Nephron progenitor cell (in vitro differentiated cells): ENCODE measurements around the gene ABCB11.

Source experiments
- DNase-seq: peaks from one replicate; pipeline ENCODE4 v3.0.0; 2021
- H3K27ac Mint-ChIP-seq: 2 replicates; pipeline ENCODE4 v1.8.0; 2021; ENCODE audit warnings: mild to moderate bottlenecking, moderate library complexity, mixed read lengths
- H3K27me3 Mint-ChIP-seq: 2 replicates; pipeline ENCODE4 v1.8.0; 2021; ENCODE audit warnings: mild to moderate bottlenecking, low read depth, mixed read lengths; ENCODE audit not compliant: poor library complexity
- H3K36me3 Mint-ChIP-seq: 2 replicates; pipeline ENCODE4 v1.8.0; 2021; ENCODE audit warnings: low read depth, mixed read lengths
- H3K4me1 Mint-ChIP-seq: 2 replicates; pipeline ENCODE4 v1.8.0; 2021; ENCODE audit warnings: mixed read lengths
- H3K4me3 Mint-ChIP-seq: 2 replicates; pipeline ENCODE4 v1.8.0; 2021; ENCODE audit warnings: mild to moderate bottlenecking, moderate library complexity, mixed read lengths
- H3K9me3 Mint-ChIP-seq: 2 replicates; pipeline ENCODE4 v1.8.0; 2021; ENCODE audit warnings: mild to moderate bottlenecking, moderate library complexity, mixed read lengths
- CTCF ChIP-seq: fragments of 200-600 bp; sonication (generic); IDR thresholded peaks from 2 replicates; pipeline ENCODE4 v1.5.0; 2021; ENCODE audit warnings: antibody characterized with exemption

The ABCB11 gene

GRCh38 chr2:168961450-168962229 is 69.5 kb downstream of the ABCB11 start:
- Mint-ChIP-seq H3K9me3 (no peaks in the 10 kb centered on the region), H3K4me1 (no peaks in the 10 kb centered on the region), H3K27ac (no peak overlapping the region), H3K36me3 (no peaks in the 10 kb centered on the region), H3K27me3 (no peaks in the 10 kb centered on the region), H3K4me3 (no peak overlapping the region)
- TF ChIP-seq CTCF, result peak; percentile 79
- DNase-seq, result peak; percentile 43

- no peak for DNase-seq
- H3K36me3 Mint-ChIP-seq, result peaks cover 28% of the 10 kb centered on the region
- H3K27me3 Mint-ChIP-seq, result no peaks in the 10 kb centered on the region
- no peak for TF ChIP-seq CTCF
- H3K27ac Mint-ChIP-seq, result no peak overlapping the region
- H3K4me3 Mint-ChIP-seq, result no peak overlapping the region
- H3K9me3 Mint-ChIP-seq, result peaks cover 41% of the 10 kb centered on the region
- H3K4me1 Mint-ChIP-seq, result no peaks in the 10 kb centered on the region
Observed at GRCh38 chr2:168956392-168956791, 74.7 kb downstream of the ABCB11 start.

GRCh38 chr2:168955321-168955720 is 75.8 kb downstream of the ABCB11 start:
- Mint-ChIP-seq H3K36me3 (peaks cover 28% of the 10 kb centered on the region), H3K27me3 (no peaks in the 10 kb centered on the region), H3K4me1 (no peaks in the 10 kb centered on the region), H3K9me3 (peaks cover 41% of the 10 kb centered on the region), H3K27ac (no peak overlapping the region), H3K4me3 (no peak overlapping the region)
- no peak for TF ChIP-seq CTCF
- DNase-seq, result no peak

GRCh38 chr2:168954256-168954655 is 76.9 kb downstream of the ABCB11 start:
- Mint-ChIP-seq H3K4me3 (no peak overlapping the region), H3K36me3 (peaks cover 28% of the 10 kb centered on the region), H3K27me3 (no peaks in the 10 kb centered on the region), H3K9me3 (peaks cover 48% of the 10 kb centered on the region), H3K27ac (no peak overlapping the region), H3K4me1 (no peaks in the 10 kb centered on the region)
- no peak for TF ChIP-seq CTCF
- no peak for DNase-seq

GRCh38 chr2:168952424-168952823 is 78.7 kb downstream of the ABCB11 start:
- H3K4me1 Mint-ChIP-seq, result no peaks in the 10 kb centered on the region
- H3K27me3 Mint-ChIP-seq, result no peaks in the 10 kb centered on the region
- no peak overlapping the region for H3K27ac Mint-ChIP-seq
- DNase-seq, result no peak
- no peak for TF ChIP-seq CTCF
- peaks cover 51% of the 10 kb centered on the region for H3K9me3 Mint-ChIP-seq
- H3K36me3 Mint-ChIP-seq, result peaks cover 28% of the 10 kb centered on the region
- no peak overlapping the region for H3K4me3 Mint-ChIP-seq

GRCh38 chr2:168951871-168952270 is 79.3 kb downstream of the ABCB11 start:
- no peak for DNase-seq
- TF ChIP-seq CTCF, result no peak
- H3K4me1 Mint-ChIP-seq, result no peaks in the 10 kb centered on the region
- H3K36me3 Mint-ChIP-seq, result peaks cover 28% of the 10 kb centered on the region
- H3K27me3 Mint-ChIP-seq, result no peaks in the 10 kb centered on the region
- H3K9me3 Mint-ChIP-seq, result peaks cover 51% of the 10 kb centered on the region
- H3K27ac Mint-ChIP-seq, result no peak overlapping the region
- H3K4me3 Mint-ChIP-seq, result no peak overlapping the region
